Measurements from ENCODE around the gene ZNF787.

GRCh38 chr19:56094449-56094848, 26.6 kb downstream of the ZNF787 start:
- no peak for TF ChIP-seq POLR2A (IDR thresholded peaks at IDR 0.05; ENCODE audit: low read length)
- TF ChIP-seq GATA1 (IDR thresholded peaks at IDR 0.05; ENCODE audit: low read depth, low read length) = no peak

Data from erythroblast (primary cell).